ENCODE data around the gene TEX261. TPM values are rescaled to one million over a fixed set of nuclear protein-coding genes. Genes with fewer than 3 reads are reported as not detected.

Gene TEX261
- total and polyA plus RNA-seq, 3 donors from 2014 or later = 39.0 to 133 (median 40.7) TPM

DNA sequence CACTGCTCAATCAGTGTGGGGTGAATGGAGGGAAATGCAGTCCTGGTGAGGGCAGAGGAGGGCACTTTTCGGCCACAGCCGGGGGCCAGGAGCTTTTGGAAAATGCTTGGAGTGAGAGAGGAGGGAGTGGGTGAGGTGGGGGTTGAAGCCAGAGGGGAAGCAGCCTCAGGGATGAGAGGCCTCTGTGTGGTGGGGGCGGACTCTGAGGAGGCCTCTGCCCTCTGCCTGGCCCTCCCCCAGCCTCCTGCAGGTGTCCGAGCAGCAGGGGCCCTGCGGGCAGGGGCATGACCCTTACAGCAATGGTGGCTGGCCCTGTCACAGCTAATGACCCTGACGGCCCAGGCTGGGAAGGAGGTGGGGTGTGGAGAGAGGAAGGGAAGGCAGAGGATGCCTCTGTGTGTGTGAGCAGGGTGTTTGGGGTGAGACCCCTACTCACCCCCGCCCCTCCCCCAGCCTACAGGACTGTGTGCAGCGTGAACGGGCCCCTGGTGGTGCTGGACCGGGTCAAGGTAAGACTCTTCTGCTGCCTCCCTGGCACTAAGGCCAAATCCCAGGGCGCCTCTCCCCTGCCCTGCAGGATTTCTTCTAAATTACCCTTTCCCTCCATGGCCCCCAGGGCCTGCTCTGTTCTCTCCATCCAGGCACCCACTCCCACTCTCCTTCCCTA, 51.3 kb downstream of the TEX261 start:
- H3K36me3 ChIP-seq (ENCODE audit: low read depth, missing control alignments) = no peaks in the 10 kb centered on the region
- no peak overlapping the region for H3K4me3 ChIP-seq
- no peak overlapping the region for H3K27ac ChIP-seq
- H3K27me3 ChIP-seq = no peaks in the 10 kb centered on the region
- no peaks in the 10 kb centered on the region for H3K9me3 ChIP-seq
- DNase-seq = no peak
- intact Hi-C loops (cut with DNase I; ENCODE audit: low total_unique reads) = no loop called here
- TF ChIP-seq POLR2A (IDR thresholded peaks at IDR 0.05) (no peak), CTCF (IDR thresholded peaks at IDR 0.05) (no peak)
- WGBS, 2 donors = 72 to 87% methylated on average over 8 to 11 of the region's 11 CpGs
- H3K4me1 ChIP-seq = peaks cover 4% of the 10 kb centered on the region

DNA sequence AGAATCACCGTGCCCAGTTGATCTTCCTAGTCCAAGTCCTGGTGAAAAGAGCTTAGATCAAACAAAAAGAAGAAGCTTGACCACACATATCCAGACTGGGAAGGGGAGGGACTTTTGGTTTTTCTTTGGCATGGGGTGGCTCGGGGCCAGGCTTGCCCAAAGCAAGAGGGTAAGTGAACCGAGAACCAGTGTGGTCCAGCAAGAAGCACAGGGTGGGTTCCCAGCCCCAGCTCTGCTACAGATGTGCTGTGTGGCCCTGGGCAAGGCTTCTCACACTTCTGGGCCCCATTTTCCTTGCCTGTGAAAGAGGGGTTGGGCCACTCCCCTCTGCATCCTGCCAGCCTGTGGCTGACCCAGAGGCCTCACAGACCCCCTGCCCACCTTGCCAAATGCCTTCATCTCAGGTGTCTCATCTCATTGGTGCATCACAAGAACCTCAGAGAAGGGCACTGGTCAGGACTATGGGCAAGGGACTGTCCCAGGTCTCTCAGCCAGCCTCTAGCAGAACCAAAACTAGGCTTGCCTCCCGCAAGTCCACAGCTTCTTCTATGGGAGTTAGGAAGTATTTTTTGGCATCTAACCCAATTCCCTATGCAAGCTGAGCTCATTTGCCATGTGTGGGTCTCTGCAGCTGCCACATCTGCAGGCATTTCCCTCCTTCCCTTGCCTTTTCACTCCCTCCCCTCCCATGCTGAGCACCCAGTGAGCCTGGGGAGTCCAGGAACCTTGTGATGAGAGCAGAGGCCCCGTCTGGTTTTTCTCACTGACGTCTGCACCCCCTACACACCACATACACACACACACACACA, 52.1 kb downstream of the TEX261 start:
- WGBS, 2 donors = 70 to 85% methylated on average over 6 of the region's 6 CpGs
- intact Hi-C loops (cut with DNase I; ENCODE audit: low total_unique reads) = no loop called here
- H3K4me1 ChIP-seq = no peaks in the 10 kb centered on the region
- DNase-seq = no peak
- no peaks in the 10 kb centered on the region for H3K9me3 ChIP-seq
- H3K27me3 ChIP-seq = no peaks in the 10 kb centered on the region
- H3K27ac ChIP-seq = no peak overlapping the region
- H3K36me3 ChIP-seq (ENCODE audit: low read depth, missing control alignments) = no peaks in the 10 kb centered on the region
- TF ChIP-seq POLR2A (IDR thresholded peaks at IDR 0.05) (no peak), CTCF (IDR thresholded peaks at IDR 0.05) (no peak)
- H3K4me3 ChIP-seq = no peak overlapping the region

DNA sequence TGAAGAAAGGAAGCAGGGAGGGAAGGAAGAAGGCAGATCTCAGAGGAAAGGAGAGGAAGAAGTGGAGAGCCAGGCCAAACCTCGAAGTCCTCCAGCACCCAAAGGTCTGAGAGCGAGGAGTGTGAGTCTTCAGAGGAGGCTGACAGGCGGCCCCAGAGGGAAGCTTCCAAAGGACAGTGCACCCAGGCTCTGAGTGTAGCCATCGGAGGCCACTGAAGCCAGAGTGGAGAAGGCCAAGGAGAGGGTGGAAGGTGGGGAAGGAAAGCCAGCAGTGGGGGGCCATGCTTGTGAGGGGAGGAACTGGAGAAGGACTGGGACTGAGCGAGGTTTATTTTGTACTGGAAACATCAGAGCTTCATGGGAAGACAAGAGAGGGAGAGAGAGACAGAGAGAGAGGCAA, 53.0 kb downstream of the TEX261 start:
- H3K4me1 ChIP-seq = no peaks in the 10 kb centered on the region
- intact Hi-C loops (cut with DNase I; ENCODE audit: low total_unique reads) = no loop called here
- no peak for DNase-seq
- TF ChIP-seq POLR2A (IDR thresholded peaks at IDR 0.05) (no peak), CTCF (IDR thresholded peaks at IDR 0.05) (no peak)
- no peaks in the 10 kb centered on the region for H3K27me3 ChIP-seq
- H3K36me3 ChIP-seq (ENCODE audit: low read depth, missing control alignments) = no peaks in the 10 kb centered on the region
- 83 to 88% methylated on average over 5 of the region's 5 CpGs for WGBS, 2 donors
- no peak overlapping the region for H3K27ac ChIP-seq
- no peaks in the 10 kb centered on the region for H3K9me3 ChIP-seq
- no peak overlapping the region for H3K4me3 ChIP-seq

GRCh38 chr2:70941186-70941585, 53.5 kb downstream of the TEX261 start:
- no peaks in the 10 kb centered on the region for H3K9me3 ChIP-seq
- 89 to 92% methylated on average over 6 of the region's 6 CpGs for WGBS, 2 donors
- no peak for TF ChIP-seq CTCF (IDR thresholded peaks at IDR 0.05)
- TF ChIP-seq POLR2A (IDR thresholded peaks at IDR 0.05) = no peak
- H3K4me1 ChIP-seq = no peaks in the 10 kb centered on the region
- intact Hi-C loops (cut with DNase I; ENCODE audit: low total_unique reads) = no loop called here
- no peaks in the 10 kb centered on the region for H3K27me3 ChIP-seq
- no peak overlapping the region for H3K4me3 ChIP-seq
- DNase-seq = no peak
- H3K27ac ChIP-seq = no peak overlapping the region
- H3K36me3 ChIP-seq (ENCODE audit: low read depth, missing control alignments) = no peaks in the 10 kb centered on the region

Measured in testis (tissue), 3 donors.